Measurements from ENCODE around the gene DLGAP5.
A peak's percentile ranks its signal among the peaks of the same experiment; 100 is the strongest.

DLGAP5 gene

DNA sequence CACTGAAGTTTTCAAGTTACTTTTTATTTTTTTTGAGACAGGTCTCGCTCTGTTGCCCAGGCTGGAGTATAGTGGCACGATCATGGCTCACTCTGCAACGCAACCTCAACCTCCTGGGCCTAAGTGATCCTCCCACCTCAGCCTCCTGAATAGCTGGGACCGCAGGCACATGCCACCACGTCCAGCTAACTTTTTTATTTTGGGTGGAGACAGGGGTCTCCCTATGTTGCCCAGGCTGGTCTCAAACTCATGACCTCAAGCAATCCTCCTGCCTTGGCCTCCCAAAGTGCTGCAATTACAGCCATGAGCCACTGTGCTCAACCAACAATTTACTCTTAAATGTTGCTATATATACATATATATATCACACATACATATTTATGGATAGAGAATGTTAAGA, 89.7 kb downstream of the DLGAP5 start:
- TF ChIP-seq EZH2phosphoT487 (conservative IDR thresholded peaks at IDR 0.05; ENCODE audit: low read length): no peak
- Histone ChIP-seq H3K27me3 (ENCODE audit: low read length) (no peaks in the 10 kb centered on the region), H3K9me3 (ENCODE audit: insufficient read depth, low read length) (no peaks in the 10 kb centered on the region), H3K9ac (ENCODE audit: low read length) (no peak overlapping the region; the same call in 1 of the 2 replicates), H3K4me2 (ENCODE audit: low read depth, low read length, poor library complexity, severe bottlenecking) (peak overlapping the region; percentile 70), H3F3A (ENCODE audit: insufficient read depth) (peaks cover 43% of the 10 kb centered on the region), H2AFZ (ENCODE audit: low read depth, low read length, severe bottlenecking) (peak overlapping the region; percentile 58), H4K20me1 (ENCODE audit: low read depth, low read length) (no peaks in the 10 kb centered on the region), H3K36me3 (ENCODE audit: low read length) (no peaks in the 10 kb centered on the region), H3K4me3 (ENCODE audit: insufficient read depth, low read length, poor library complexity, severe bottlenecking) (no peak overlapping the region), H3K9me2 (replicated peaks; ENCODE audit: insufficient read depth, low read length) (no peaks in the 10 kb centered on the region), H3K27ac (ENCODE audit: low read depth, low read length) (peak overlapping the region; percentile 93), H3K79me2 (ENCODE audit: insufficient read depth, low read length) (no peaks in the 10 kb centered on the region)

DNA sequence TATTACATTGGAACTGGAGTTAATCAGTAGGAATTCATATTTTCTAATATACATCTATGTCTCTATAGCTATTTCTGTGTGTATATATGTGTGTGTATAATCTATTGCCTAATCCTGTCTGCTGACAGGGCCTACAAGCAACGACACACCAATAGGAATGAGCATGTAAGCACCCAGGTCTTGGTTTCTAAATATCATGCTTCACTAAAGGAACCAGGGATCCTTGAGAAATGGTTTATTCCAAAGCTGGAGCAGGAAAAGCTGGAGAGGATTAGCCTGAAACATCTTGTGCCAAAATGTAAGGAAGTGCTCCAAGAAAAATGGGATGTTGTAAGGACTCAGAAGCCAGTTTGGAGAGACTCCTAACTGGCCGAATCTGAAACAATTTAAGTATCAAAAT, 91.6 kb downstream of the DLGAP5 start:
- Histone ChIP-seq H3K4me2 (ENCODE audit: low read depth, low read length, poor library complexity, severe bottlenecking) (no peak overlapping the region), H4K20me1 (ENCODE audit: low read depth, low read length) (no peaks in the 10 kb centered on the region), H3K27ac (ENCODE audit: low read depth, low read length) (no peak overlapping the region), H3K27me3 (ENCODE audit: low read length) (no peaks in the 10 kb centered on the region), H3K9me2 (replicated peaks; ENCODE audit: insufficient read depth, low read length) (no peaks in the 10 kb centered on the region), H3K4me3 (ENCODE audit: insufficient read depth, low read length, poor library complexity, severe bottlenecking) (no peak overlapping the region), H3K9me3 (ENCODE audit: insufficient read depth, low read length) (no peaks in the 10 kb centered on the region), H3K9ac (ENCODE audit: low read length) (no peak overlapping the region), H2AFZ (ENCODE audit: low read depth, low read length, severe bottlenecking) (no peak overlapping the region), H3F3A (ENCODE audit: insufficient read depth) (peaks cover 43% of the 10 kb centered on the region), H3K36me3 (ENCODE audit: low read length) (no peaks in the 10 kb centered on the region), H3K79me2 (ENCODE audit: insufficient read depth, low read length) (no peaks in the 10 kb centered on the region)
- TF ChIP-seq, protein P1, sequence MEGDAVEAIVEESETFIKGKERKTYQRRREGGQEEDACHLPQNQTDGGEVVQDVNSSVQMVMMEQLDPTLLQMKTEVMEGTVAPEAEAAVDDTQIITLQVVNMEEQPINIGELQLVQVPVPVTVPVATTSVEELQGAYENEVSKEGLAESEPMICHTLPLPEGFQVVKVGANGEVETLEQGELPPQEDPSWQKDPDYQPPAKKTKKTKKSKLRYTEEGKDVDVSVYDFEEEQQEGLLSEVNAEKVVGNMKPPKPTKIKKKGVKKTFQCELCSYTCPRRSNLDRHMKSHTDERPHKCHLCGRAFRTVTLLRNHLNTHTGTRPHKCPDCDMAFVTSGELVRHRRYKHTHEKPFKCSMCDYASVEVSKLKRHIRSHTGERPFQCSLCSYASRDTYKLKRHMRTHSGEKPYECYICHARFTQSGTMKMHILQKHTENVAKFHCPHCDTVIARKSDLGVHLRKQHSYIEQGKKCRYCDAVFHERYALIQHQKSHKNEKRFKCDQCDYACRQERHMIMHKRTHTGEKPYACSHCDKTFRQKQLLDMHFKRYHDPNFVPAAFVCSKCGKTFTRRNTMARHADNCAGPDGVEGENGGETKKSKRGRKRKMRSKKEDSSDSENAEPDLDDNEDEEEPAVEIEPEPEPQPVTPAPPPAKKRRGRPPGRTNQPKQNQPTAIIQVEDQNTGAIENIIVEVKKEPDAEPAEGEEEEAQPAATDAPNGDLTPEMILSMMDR (IDR thresholded peaks at IDR 0.05; ENCODE audit: insufficient read depth, low read length, poor library complexity, severe bottlenecking): no peak
- TF ChIP-seq EZH2phosphoT487 (conservative IDR thresholded peaks at IDR 0.05; ENCODE audit: low read length): no peak

DNA sequence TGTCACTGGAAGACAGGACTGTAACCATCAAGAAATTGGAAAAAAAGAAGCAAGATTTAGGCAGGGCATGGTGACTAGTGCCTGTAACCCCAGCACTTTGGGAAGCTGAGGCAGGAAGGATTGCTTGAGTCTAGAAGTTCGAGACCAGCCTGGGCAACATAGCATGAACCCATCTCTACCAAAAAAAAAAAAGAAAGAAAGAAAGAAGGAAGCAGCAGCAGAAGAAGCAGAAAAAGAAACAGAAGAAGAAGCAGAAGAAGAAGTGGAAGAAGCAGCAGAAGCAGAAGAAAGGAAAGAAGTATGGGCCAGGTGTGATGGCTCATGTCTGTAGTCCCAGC, 92.9 kb downstream of the DLGAP5 start:
- no peaks in the 10 kb centered on the region for H3K27me3 ChIP-seq (ENCODE audit: low read length)
- H4K20me1 ChIP-seq (ENCODE audit: low read depth, low read length): no peaks in the 10 kb centered on the region
- peaks cover 37% of the 10 kb centered on the region for H3F3A ChIP-seq (ENCODE audit: insufficient read depth)
- peak overlapping the region; percentile 26 for H3K4me2 ChIP-seq (ENCODE audit: low read depth, low read length, poor library complexity, severe bottlenecking)
- no peaks in the 10 kb centered on the region for H3K36me3 ChIP-seq (ENCODE audit: low read length)
- no peaks in the 10 kb centered on the region for H3K79me2 ChIP-seq (ENCODE audit: insufficient read depth, low read length)
- H3K9me2 ChIP-seq (replicated peaks; ENCODE audit: insufficient read depth, low read length): no peaks in the 10 kb centered on the region
- peak overlapping the region; percentile 71 for H2AFZ ChIP-seq (ENCODE audit: low read depth, low read length, severe bottlenecking)
- H3K4me3 ChIP-seq (ENCODE audit: insufficient read depth, low read length, poor library complexity, severe bottlenecking): no peak overlapping the region
- H3K27ac ChIP-seq (ENCODE audit: low read depth, low read length): peak overlapping the region; percentile 47
- no peak for TF ChIP-seq EZH2phosphoT487 (conservative IDR thresholded peaks at IDR 0.05; ENCODE audit: low read length)
- TF ChIP-seq, protein P1 (IDR thresholded peaks at IDR 0.05; ENCODE audit: insufficient read depth, low read length, poor library complexity, severe bottlenecking): no peak
- H3K9me3 ChIP-seq (ENCODE audit: insufficient read depth, low read length): no peaks in the 10 kb centered on the region
- H3K9ac ChIP-seq (ENCODE audit: low read length): peak overlapping the region; percentile 5; the same call in 1 of the 2 replicates
